Activated B cell treated with CpG ODN at 0.5 μM for 24 hours (primary cell): ENCODE measurements around the gene DVL2. TPM values are rescaled to one million over a fixed set of nuclear protein-coding genes. Genes with fewer than 3 reads are reported as not detected.
"Not testable (repeated sequence)": the region's sequence is repeated elsewhere in the genome, so short reads cannot be mapped to it uniquely, and the experiment has no call there.

ENCODE experiments used
- ATAC-seq: fragments of 200-7000 bp; cut with Tn5 transposase; one replicate; pipeline ENCODE4 v1.10.0; 2021; ENCODE audit warnings: low read depth, mild to moderate bottlenecking, moderate library complexity
- CTCF ChIA-PET: fragments of 350-600 bp; sonication (Branson Sonifier 250); formaldehyde crosslinking; loops from one replicate; lab custom pipeline; 2021; ENCODE audit warnings: antibody characterized with exemption; lab: Charles Lee
- POLR2A ChIA-PET: fragments of 350-600 bp; sonication (Branson Sonifier 250); formaldehyde crosslinking; loops from one replicate; lab custom pipeline; 2021; ENCODE audit warnings: antibody characterized with exemption; lab: Charles Lee
- DNase-seq: peaks from one replicate; pipeline ENCODE4 v3.0.0; 2022
- H3K27ac Mint-ChIP-seq: one replicate; pipeline ENCODE4 v1.8.0; 2020; ENCODE audit warnings: mixed read lengths
- H3K27me3 Mint-ChIP-seq: one replicate; pipeline ENCODE4 v1.8.0; 2021; ENCODE audit warnings: mixed read lengths
- H3K36me3 Mint-ChIP-seq: one replicate; pipeline ENCODE4 v1.8.0; 2021; ENCODE audit warnings: low read depth, mixed read lengths
- H3K4me1 Mint-ChIP-seq: one replicate; pipeline ENCODE4 v1.8.0; 2021; ENCODE audit warnings: mixed read lengths
- H3K4me3 Mint-ChIP-seq: one replicate; pipeline ENCODE4 v1.8.0; 2020; ENCODE audit warnings: mild to moderate bottlenecking, mixed read lengths
- H3K9me3 Mint-ChIP-seq: one replicate; pipeline ENCODE4 v1.8.0; 2020; ENCODE audit warnings: mixed read lengths
- CTCF ChIP-seq: fragments of 200-600 bp; IDR thresholded peaks from one replicate; pipeline ENCODE4 v1.8.0; 2022; ENCODE audit warnings: antibody characterized with exemption, mild to moderate bottlenecking
- intact Hi-C: fragments of 100-400 bp; cut with micrococcal nuclease; formaldehyde crosslinking; loops from one replicate; pipeline ENCODE4 v1.15.1; 2024
- total RNA-seq: library from RNA; stranded (reverse); gene quantifications from 2 replicates; pipeline ENCODE4 v1.2.3, GENCODE V29; 2022

The DVL2 gene
- total RNA-seq, 1 donor from 2014 or later = 64.6 TPM

- Mint-ChIP-seq H3K9me3 (no peaks in the 10 kb centered on the region), H3K4me1 (peaks cover 47% of the 10 kb centered on the region), H3K27me3 (no peaks in the 10 kb centered on the region), H3K4me3 (peak overlapping the region; percentile 98), H3K36me3 (peaks cover 56% of the 10 kb centered on the region), H3K27ac (peak overlapping the region; percentile 87)
- ChIA-PET POLR2A (interaction anchor here (0.8 to 5.8 kb wide), 3 partner anchors 11 to 35 kb away, joined by 3 to 134 read pairs (median 4); partner anchors contain the start of genes ACADVL, DLG4, DVL2 and GABARAP), CTCF (interaction anchor here (1.2 kb wide), 1 partner anchor 29 kb away, joined by 3 read pairs; no protein-coding TSS in a partner anchor)
- DNase-seq (no peak), ATAC-seq (no peak)
- intact Hi-C loops = loop anchor here (5.0 kb wide), 1 partner anchor 232 kb away; the partner anchor contains the start of genes POLR2A and SLC35G6
- no peak for TF ChIP-seq CTCF
Observed at GRCh38 chr17:7249830-7250229, 15.5 kb upstream of the DVL2 start.

- intact Hi-C loops = no loop called here
- Mint-ChIP-seq H3K27ac (no peak overlapping the region), H3K36me3 (peaks cover 57% of the 10 kb centered on the region), H3K27me3 (no peaks in the 10 kb centered on the region), H3K4me1 (peaks cover 47% of the 10 kb centered on the region), H3K4me3 (peak overlapping the region; percentile 98), H3K9me3 (no peaks in the 10 kb centered on the region)
- DNase-seq = no peak
- ChIA-PET POLR2A (interaction anchor here (1.3 to 5.8 kb wide), 2 partner anchors 11 to 35 kb away, joined by 4 to 134 read pairs; partner anchors contain the start of genes DVL2, GABARAP and PHF23), CTCF (interaction anchor here (1.2 kb wide), 1 partner anchor 28 kb away, joined by 3 read pairs; no protein-coding TSS in a partner anchor)
- no peak for TF ChIP-seq CTCF
- ATAC-seq = no peak
Observed at GRCh38 chr17:7249214-7249613, 14.9 kb upstream of the DVL2 start.

GRCh38 chr17:7248796-7249195 lies 14.5 kb upstream of the DVL2 start:
- Mint-ChIP-seq H3K4me1 (peaks cover 44% of the 10 kb centered on the region), H3K36me3 (peaks cover 57% of the 10 kb centered on the region), H3K27ac (peak overlapping the region; percentile 4), H3K9me3 (no peaks in the 10 kb centered on the region), H3K4me3 (no peak overlapping the region), H3K27me3 (no peaks in the 10 kb centered on the region)
- no peak for ATAC-seq
- POLR2A ChIA-PET = interaction anchor here (0.8 to 5.8 kb wide), 2 partner anchors 10 to 29 kb away, joined by 3 to 134 read pairs; partner anchors contain the start of genes ACADVL, DLG4, DVL2 and GABARAP
- TF ChIP-seq CTCF = no peak
- no peak for DNase-seq
- CTCF ChIA-PET = interaction anchor here (1.2 kb wide), 1 partner anchor 28 kb away, joined by 3 read pairs; no protein-coding TSS in a partner anchor
- intact Hi-C loops = no loop called here

GRCh38 chr17:7246779-7247178 lies 12.5 kb upstream of the DVL2 start:
- intact Hi-C loops = no loop called here
- DNase-seq (no peak), ATAC-seq (no peak)
- peaks cover 42% of the 10 kb centered on the region for H3K4me1 Mint-ChIP-seq
- H3K27me3 Mint-ChIP-seq = no peaks in the 10 kb centered on the region
- peaks cover 51% of the 10 kb centered on the region for H3K36me3 Mint-ChIP-seq
- TF ChIP-seq CTCF = no peak
- H3K27ac Mint-ChIP-seq = peak overlapping the region; percentile 4
- no peaks in the 10 kb centered on the region for H3K9me3 Mint-ChIP-seq
- CTCF ChIA-PET = no interaction called here
- H3K4me3 Mint-ChIP-seq = no peak overlapping the region
- POLR2A ChIA-PET = no interaction called here

- H3K27ac Mint-ChIP-seq, CTCF ChIA-PET, intact Hi-C loops, ATAC-seq, DNase-seq, H3K9me3 Mint-ChIP-seq, H3K27me3 Mint-ChIP-seq, H3K4me3 Mint-ChIP-seq: not testable (repeated sequence)
- H3K36me3 Mint-ChIP-seq = peaks cover 67% of the 10 kb centered on the region
- POLR2A ChIA-PET = interaction anchor here (1.9 to 15.0 kb wide), 4 partner anchors 9 to 443 kb away, joined by 8 to 245 read pairs (median 15); partner anchors contain the start of genes ACADVL, DLG4, DVL2 and TP53
- peaks cover 42% of the 10 kb centered on the region for H3K4me1 Mint-ChIP-seq
Observed at GRCh38 chr17:7243838-7244237, 9.5 kb upstream of the DVL2 start.
